Measurements from ENCODE around the gene OR10H4.
"Not testable (repeated sequence)": the region's sequence is repeated elsewhere in the genome, so short reads cannot be mapped to it uniquely, and the experiment has no call there.

DNA sequence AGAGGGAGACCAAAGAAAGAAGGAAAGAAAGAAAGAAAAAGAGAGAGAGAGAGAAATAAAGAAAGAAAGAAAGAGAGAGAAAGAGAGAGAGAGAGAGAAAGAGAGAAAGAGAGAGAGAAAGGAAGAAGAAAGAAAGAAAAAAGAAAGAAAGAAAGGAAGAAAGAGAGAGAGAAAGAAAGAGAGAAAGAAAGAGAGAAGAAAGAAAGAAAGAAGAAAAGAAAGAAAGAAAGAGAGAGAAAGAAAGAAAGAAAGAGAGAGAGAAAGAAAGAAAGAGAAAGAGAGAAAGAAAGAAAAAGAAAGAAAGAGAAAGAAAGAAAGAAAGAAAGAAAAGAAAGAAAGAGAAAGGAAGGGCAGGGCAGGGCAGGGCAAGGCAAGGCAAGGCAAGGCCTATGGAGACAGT lies 23.2 kb downstream of the OR10H4 start:
- TF ChIP-seq, protein P1, sequence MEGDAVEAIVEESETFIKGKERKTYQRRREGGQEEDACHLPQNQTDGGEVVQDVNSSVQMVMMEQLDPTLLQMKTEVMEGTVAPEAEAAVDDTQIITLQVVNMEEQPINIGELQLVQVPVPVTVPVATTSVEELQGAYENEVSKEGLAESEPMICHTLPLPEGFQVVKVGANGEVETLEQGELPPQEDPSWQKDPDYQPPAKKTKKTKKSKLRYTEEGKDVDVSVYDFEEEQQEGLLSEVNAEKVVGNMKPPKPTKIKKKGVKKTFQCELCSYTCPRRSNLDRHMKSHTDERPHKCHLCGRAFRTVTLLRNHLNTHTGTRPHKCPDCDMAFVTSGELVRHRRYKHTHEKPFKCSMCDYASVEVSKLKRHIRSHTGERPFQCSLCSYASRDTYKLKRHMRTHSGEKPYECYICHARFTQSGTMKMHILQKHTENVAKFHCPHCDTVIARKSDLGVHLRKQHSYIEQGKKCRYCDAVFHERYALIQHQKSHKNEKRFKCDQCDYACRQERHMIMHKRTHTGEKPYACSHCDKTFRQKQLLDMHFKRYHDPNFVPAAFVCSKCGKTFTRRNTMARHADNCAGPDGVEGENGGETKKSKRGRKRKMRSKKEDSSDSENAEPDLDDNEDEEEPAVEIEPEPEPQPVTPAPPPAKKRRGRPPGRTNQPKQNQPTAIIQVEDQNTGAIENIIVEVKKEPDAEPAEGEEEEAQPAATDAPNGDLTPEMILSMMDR (IDR thresholded peaks at IDR 0.05; ENCODE audit: insufficient read depth, low read depth, low read length) = not testable (repeated sequence)
- TF ChIP-seq EZH2 (IDR thresholded peaks at IDR 0.05; ENCODE audit: insufficient read depth, low read length) = not testable (repeated sequence)

All from astrocyte (in vitro differentiated cells and primary cell).